Activated CD4-positive, alpha-beta T cell treated with anti-CD3 and anti-CD28 coated beads, Interleukin-10, Interleukin-2, amounts not matched to agents 100 ng/mL and 50 ng/mL, durations not matched to agents 16 hours and 8 hours (primary cell): Measurements from ENCODE around the gene EMSY.
A peak's percentile ranks its signal among the peaks of the same experiment; 100 is the strongest.

Source experiments
- DNase-seq: peaks from one replicate; pipeline ENCODE4 v3.0.0-alpha.2; 2020

Gene EMSY

GRCh38 chr11:76523786-76524436 lies 79.1 kb downstream of the EMSY start:
- DNase-seq, result no peak

- DNase-seq, result no peak
Measured at GRCh38 chr11:76524461-76524860, 79.6 kb downstream of the EMSY start.

DNA sequence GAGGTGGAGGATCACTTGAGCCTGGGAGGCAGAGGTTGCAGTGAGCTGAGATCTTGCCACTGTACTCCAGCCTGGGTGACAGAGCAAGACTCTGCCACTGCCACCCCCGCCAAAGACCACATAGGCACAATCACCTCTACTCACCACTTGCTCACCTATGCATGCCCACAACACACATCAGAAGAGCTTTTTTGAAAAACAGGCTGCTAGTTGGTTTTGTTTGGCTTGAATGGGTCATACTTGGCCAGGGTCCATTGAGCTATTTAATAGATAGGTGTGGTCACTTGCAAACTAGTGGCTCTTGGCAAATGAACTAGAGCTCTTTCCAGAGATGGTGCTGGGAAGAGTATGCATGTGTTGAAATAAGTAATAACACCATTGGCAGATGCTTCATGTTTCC lies 80.1 kb downstream of the EMSY start:
- DNase-seq, result no peak

DNA sequence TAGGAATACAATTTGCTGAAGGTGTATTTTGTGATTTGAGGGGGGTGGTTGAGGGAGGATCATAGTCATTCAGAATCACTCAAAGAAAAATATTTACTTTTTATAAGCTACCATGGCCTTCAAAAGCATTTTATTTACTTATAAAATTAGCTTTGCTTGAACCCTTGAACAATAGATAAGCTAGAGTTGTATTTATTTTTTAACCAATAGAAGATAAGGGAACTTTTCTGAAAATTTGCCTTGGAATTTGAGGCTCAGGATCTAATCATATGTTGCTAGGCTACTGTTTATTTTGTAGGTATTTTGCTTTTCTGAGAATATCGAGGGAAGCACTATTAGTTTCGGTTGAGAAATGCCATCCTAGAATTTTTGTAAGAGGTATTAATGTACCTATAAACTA lies 82.1 kb downstream of the EMSY start:
- no peak for DNase-seq

DNA sequence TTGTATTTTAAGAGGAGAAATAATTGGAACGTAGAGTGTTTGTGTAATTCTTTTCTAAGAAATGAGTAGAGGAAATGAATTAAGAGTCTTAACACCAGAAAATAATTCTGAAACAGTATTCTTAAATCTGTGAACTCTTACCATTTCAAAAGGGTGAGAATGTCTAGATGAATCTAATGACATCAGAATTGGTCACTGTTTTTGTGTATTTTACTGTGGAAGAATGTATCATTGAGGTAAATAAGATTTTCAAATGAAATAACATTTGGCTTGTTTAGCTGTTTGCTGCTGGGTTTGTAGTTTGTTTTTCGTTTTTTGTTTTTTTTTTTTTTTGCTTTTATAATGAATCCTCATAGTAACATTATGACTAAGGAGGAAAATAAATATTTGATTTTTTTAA lies 97.6 kb downstream of the EMSY start:
- no peak for DNase-seq

DNA sequence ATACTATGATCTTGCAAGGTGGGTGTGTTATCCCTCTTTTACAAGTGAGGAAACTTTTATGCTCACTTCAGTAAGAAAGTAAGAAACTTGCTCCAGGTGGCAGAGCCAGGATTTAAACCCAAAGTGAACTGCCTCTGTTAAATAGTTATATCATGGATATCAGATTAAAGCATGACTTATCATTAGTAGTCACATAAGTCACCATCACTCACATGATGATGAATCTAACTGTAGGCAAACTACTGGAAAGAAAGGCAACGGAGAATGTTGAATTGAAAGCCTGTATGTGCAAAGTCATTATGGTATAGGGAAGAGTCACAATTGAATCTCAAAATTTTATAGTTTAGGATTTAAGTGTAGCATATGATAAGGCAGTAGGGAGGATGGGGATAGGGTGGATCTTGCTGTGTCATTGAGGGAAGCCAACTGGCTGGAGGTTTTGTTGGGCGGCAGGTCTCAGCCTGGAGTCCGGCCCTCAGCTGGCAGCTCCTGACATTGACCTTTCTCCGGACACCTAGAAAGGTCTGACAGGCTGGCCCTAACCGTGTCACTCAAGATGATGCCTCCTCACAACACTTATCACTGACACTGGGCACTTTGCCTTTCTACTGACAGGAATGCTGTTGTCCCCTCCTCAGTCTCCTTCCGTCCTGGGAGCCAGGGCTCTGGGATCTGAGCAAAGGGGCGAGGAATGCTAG lies 98.3 kb downstream of the EMSY start:
- DNase-seq, result no peak

DNA sequence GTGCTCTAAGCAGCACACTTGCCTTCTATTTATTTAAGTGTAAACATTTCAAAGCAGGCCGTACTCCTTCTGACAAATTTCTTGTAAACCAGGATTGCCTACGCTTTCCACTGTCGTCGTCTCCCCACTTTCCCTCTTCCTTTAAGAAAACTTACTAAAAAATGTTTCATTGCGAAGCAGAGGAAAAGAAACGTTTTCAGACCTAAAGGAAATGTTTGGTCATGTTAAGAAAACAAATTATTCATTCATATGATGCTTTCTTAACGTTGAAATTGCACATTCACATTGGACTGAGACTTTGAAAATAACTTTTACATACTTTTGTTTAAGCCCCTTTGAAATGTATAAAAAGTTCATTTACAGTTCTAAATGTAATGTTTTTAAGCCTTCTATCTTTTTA lies 106.0 kb downstream of the EMSY start:
- DNase-seq, result no peak

GRCh38 chr11:76551400-76551799 lies 106.6 kb downstream of the EMSY start:
- DNase-seq, result no peak

- DNase-seq, result no peak
Measured at GRCh38 chr11:76552987-76553386, 108.2 kb downstream of the EMSY start.

GRCh38 chr11:76553554-76554476 lies 109.0 kb downstream of the EMSY start:
- peak; percentile 36 for DNase-seq

- no peak for DNase-seq
Measured at GRCh38 chr11:76554767-76555166, 109.9 kb downstream of the EMSY start.

DNA sequence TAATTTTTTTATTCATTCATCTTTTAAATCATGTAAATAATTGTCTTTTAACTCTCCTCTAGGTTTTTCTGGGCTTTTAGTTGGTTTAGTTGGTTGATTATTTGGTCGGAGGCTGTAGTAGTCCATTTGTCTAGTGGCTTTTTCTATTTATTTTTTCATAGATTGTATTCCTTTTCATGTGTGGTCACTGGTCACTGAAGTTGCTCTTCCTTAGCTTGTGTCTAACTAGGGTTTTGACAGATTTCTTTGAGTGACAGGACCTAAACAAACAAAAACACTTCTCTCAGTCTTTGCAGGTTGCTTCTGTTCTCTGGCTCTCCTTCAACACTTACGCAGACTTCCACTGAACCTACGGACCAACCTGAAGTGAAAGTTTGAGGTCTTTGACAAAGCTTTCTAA lies 112.6 kb downstream of the EMSY start:
- no peak for DNase-seq

DNA sequence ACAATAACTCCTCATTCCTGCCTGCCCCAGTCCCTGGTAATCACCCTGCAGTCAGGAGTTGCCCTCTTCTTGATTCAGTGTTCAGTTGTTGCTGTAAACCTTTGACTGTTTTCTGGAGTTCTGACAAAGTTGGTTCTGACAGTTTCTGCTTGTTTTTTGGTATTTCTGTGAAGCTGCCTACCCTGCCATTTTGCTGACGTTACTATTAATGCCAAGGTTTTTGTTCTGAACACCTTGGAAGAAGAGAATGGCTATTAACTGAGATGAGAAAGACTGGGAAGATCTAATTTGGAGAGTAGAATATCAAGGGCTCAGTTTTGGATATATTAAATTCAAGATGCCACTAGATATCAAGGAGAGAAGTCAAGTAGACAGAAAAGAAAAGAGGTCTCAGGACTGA lies 113.7 kb downstream of the EMSY start:
- no peak for DNase-seq

- DNase-seq, result no peak
Measured at GRCh38 chr11:76558891-76559290, 114.1 kb downstream of the EMSY start.

- no peak for DNase-seq
Measured at GRCh38 chr11:76559346-76559745, 114.5 kb downstream of the EMSY start.

GRCh38 chr11:76560219-76560618 lies 115.4 kb downstream of the EMSY start:
- peak; percentile 74 for DNase-seq

DNA sequence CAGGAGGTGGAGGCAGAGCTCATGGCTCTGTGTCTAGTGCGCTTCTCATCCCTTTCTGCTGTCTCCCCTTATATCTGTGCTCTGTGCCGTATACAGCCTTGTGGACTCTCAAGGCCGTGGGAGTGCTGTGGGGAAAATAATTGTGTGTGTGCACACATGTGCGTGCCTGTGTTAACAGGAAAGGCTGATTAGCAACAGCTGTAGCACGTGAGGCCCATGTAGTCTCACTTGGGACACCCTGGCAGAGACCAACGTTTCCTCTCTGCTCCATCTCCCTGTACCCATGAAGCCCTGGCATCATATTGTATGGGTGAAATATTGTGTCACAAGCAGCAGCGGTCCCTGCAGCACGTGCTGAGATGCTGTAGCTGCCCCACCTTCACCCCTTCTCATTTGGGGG lies 116.4 kb downstream of the EMSY start:
- no peak for DNase-seq

GRCh38 chr11:76562541-76562940 lies 117.7 kb downstream of the EMSY start:
- no peak for DNase-seq

- DNase-seq, result no peak
Measured at GRCh38 chr11:76564364-76564763, 119.5 kb downstream of the EMSY start.

- DNase-seq, result peak; percentile 45
Measured at GRCh38 chr11:76566811-76567210, 122.0 kb downstream of the EMSY start.

DNA sequence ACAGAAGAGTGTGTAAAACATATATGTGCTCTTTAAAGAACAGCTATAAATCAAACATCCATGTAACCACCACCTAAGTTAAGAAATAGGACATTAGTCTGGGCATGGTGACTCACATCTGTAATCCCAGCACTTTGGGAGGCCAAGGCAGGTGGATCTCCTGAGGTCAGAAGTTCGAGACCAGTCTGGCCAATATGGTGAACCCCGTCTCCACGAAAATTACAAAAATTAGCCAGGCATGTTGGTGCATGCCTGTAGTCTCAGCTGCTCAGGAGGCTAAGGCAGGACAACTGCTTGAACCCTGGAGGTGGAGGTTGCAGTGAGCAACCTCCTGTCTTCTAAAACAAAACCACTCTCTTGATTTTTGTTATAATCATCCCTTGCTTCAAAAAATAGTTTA lies 122.4 kb downstream of the EMSY start:
- DNase-seq, result no peak

GRCh38 chr11:76568139-76568538 lies 123.3 kb downstream of the EMSY start:
- no peak for DNase-seq

GRCh38 chr11:76568621-76569020 lies 123.8 kb downstream of the EMSY start:
- no peak for DNase-seq
